Measurements from ENCODE around the gene ALPL. TPM values are rescaled to one million over a fixed set of nuclear protein-coding genes. Genes with fewer than 3 reads are reported as not detected.
A peak's percentile ranks its signal among the peaks of the same experiment; 100 is the strongest.

Gene ALPL
- total RNA-seq, 1 experiment from 2014 or later, result 4.8 TPM

GRCh38 chr1:21573971-21574465 is 64.8 kb downstream of the ALPL start:
- Histone ChIP-seq H3K36me3 (ENCODE audit: insufficient read depth, low read length, poor library complexity, severe bottlenecking) (no peaks in the 10 kb centered on the region), H3K27me3 (replicated peaks; ENCODE audit: insufficient read depth, low read depth, low read length, poor library complexity) (no peaks in the 10 kb centered on the region), H3K27ac (ENCODE audit: low read depth, low read length, poor library complexity, severe bottlenecking) (no peak overlapping the region), H3K4me3 (ENCODE audit: low read depth, low read length, poor library complexity, severe bottlenecking) (no peak overlapping the region), H3K4me1 (ENCODE audit: insufficient read depth, low read length, poor library complexity, severe bottlenecking) (peaks cover 12% of the 10 kb centered on the region), H3K9me3 (ENCODE audit: low read depth, low read length, poor library complexity, severe bottlenecking) (no peaks in the 10 kb centered on the region)
- peak; percentile 80 for DNase-seq (ENCODE audit: low spot score)
- TF ChIP-seq CTCF (conservative IDR thresholded peaks at IDR 0.05; ENCODE audit: low read depth, low read length), result peak; percentile 80
- TF ChIP-seq EZH2 (IDR thresholded peaks at IDR 0.05; ENCODE audit: borderline replicate concordance, low read depth, low read length, poor library complexity, severe bottlenecking), result no peak
- ChIA-PET CTCF (interaction anchor here (0.6 kb wide), 1 partner anchor 202 kb away, joined by 7 read pairs; no protein-coding TSS in a partner anchor), POLR2A (ENCODE audit: low non-redundant PET) (no interaction called here)
- intact Hi-C loops (cut with micrococcal nuclease; ENCODE audit: unreplicated experiment), result loop anchor here (5.0 kb wide), 1 partner anchor 202 kb away; no protein-coding TSS in a partner anchor
- no TSS peak for BruUV-seq (replicated peaks)

- peaks cover 12% of the 10 kb centered on the region for H3K4me1 ChIP-seq (ENCODE audit: insufficient read depth, low read length, poor library complexity, severe bottlenecking)
- TF ChIP-seq CTCF (conservative IDR thresholded peaks at IDR 0.05; ENCODE audit: low read depth, low read length) (no peak), EZH2 (IDR thresholded peaks at IDR 0.05; ENCODE audit: borderline replicate concordance, low read depth, low read length, poor library complexity, severe bottlenecking) (no peak)
- POLR2A ChIA-PET (ENCODE audit: low non-redundant PET), result no interaction called here
- H3K4me3 ChIP-seq (ENCODE audit: low read depth, low read length, poor library complexity, severe bottlenecking), result no peak overlapping the region
- no TSS peak for BruUV-seq (replicated peaks)
- H3K27me3 ChIP-seq (replicated peaks; ENCODE audit: insufficient read depth, low read depth, low read length, poor library complexity), result no peaks in the 10 kb centered on the region
- no peaks in the 10 kb centered on the region for H3K36me3 ChIP-seq (ENCODE audit: insufficient read depth, low read length, poor library complexity, severe bottlenecking)
- H3K9me3 ChIP-seq (ENCODE audit: low read depth, low read length, poor library complexity, severe bottlenecking), result no peaks in the 10 kb centered on the region
- peak overlapping the region; percentile 5 for H3K27ac ChIP-seq (ENCODE audit: low read depth, low read length, poor library complexity, severe bottlenecking)
- DNase-seq (ENCODE audit: low spot score), result peak; percentile 46
- CTCF ChIA-PET, result interaction anchor here (0.6 kb wide), 1 partner anchor 203 kb away, joined by 7 read pairs; no protein-coding TSS in a partner anchor
- intact Hi-C loops (cut with micrococcal nuclease; ENCODE audit: unreplicated experiment), result loop anchor here (5.0 kb wide), 1 partner anchor 202 kb away; no protein-coding TSS in a partner anchor
Observed at GRCh38 chr1:21574466-21575151, 65.4 kb downstream of the ALPL start.

- H3K36me3 ChIP-seq (ENCODE audit: insufficient read depth, low read length, poor library complexity, severe bottlenecking), result no peaks in the 10 kb centered on the region
- intact Hi-C loops (cut with micrococcal nuclease; ENCODE audit: unreplicated experiment), result no loop called here
- TF ChIP-seq CTCF (conservative IDR thresholded peaks at IDR 0.05; ENCODE audit: low read depth, low read length) (no peak), EZH2 (IDR thresholded peaks at IDR 0.05; ENCODE audit: borderline replicate concordance, low read depth, low read length, poor library complexity, severe bottlenecking) (no peak)
- POLR2A ChIA-PET (ENCODE audit: low non-redundant PET), result no interaction called here
- H3K27ac ChIP-seq (ENCODE audit: low read depth, low read length, poor library complexity, severe bottlenecking), result no peak overlapping the region
- no peaks in the 10 kb centered on the region for H3K27me3 ChIP-seq (replicated peaks; ENCODE audit: insufficient read depth, low read depth, low read length, poor library complexity)
- peaks cover 12% of the 10 kb centered on the region for H3K4me1 ChIP-seq (ENCODE audit: insufficient read depth, low read length, poor library complexity, severe bottlenecking)
- no peak for DNase-seq (ENCODE audit: low spot score)
- no TSS peak for BruUV-seq (replicated peaks)
- H3K4me3 ChIP-seq (ENCODE audit: low read depth, low read length, poor library complexity, severe bottlenecking), result no peak overlapping the region
- CTCF ChIA-PET, result no interaction called here
- H3K9me3 ChIP-seq (ENCODE audit: low read depth, low read length, poor library complexity, severe bottlenecking), result no peaks in the 10 kb centered on the region
Observed at GRCh38 chr1:21575351-21575942, 66.2 kb downstream of the ALPL start.
